Chondrocyte (in vitro differentiated cells): ENCODE results near the gene CCZ1B. TPM values are rescaled to one million over a fixed set of nuclear protein-coding genes. Genes with fewer than 3 reads are reported as not detected.

ENCODE experiments used
- total RNA-seq: library from RNA; stranded (reverse); gene quantifications from 3 replicates; pipeline ENCODE4 v1.2.1, GENCODE V29; 2021

CCZ1B gene
- total RNA-seq, 1 donor from 2014 or later, result 72.6 TPM

Other genes starting within 250 kb of the CCZ1B start
- gene ZDHHC4, start 248.8 kb downstream of the CCZ1B start, total RNA-seq, result 44.0 to 60.5 TPM (median 50.6 TPM) in 3 replicates
- gene INTS15, start 236.3 kb downstream of the CCZ1B start, total RNA-seq, result 30.0 to 32.5 TPM (median 31.3 TPM) in 3 replicates
- 13.4 to 16.2 TPM (median 15.1 TPM) in 3 replicates for gene ZNF853, start 210.7 kb downstream of the CCZ1B start, total RNA-seq
- 26.0 to 32.5 TPM (median 28.9 TPM) in 3 replicates for gene ZNF316, start 189.0 kb downstream of the CCZ1B start, total RNA-seq
- 16.0 to 18.1 TPM (median 17.5 TPM) in 3 replicates for gene ZNF12, start 119.3 kb downstream of the CCZ1B start, total RNA-seq
- 0.27 to 0.63 TPM in 2 of 3 replicates, not detected in the other for gene RSPH10B2, start 72.2 kb downstream of the CCZ1B start, total RNA-seq